K562 (cell line): ENCODE data around the gene RALA. TPM values are rescaled to one million over a fixed set of nuclear protein-coding genes. Genes with fewer than 3 reads are reported as not detected.
A peak's percentile ranks its signal among the peaks of the same experiment; 100 is the strongest.

Experiments used
- ATAC-seq: fragments of 200-7000 bp; cut with Tn5 transposase; 3 replicates; pipeline ENCODE4 v1.9.1; 2020; ENCODE audit warnings: moderate library complexity
- BruUV-seq: library from RNA; stranded (reverse); fragments of 400-500 nt; replicated peaks from 2 replicates; lab custom pipeline; 2021; lab: Mats Ljungman, UMichigan
- CTCF ChIA-PET: fragments of 300-600 bp; formaldehyde crosslinking; extraction: SDS; loops from one replicate; lab custom pipeline; 2021; ENCODE audit warnings: low intra/inter-chr PET ratio; lab: Yijun Ruan, JAX
- POLR2A ChIA-PET: fragments of 300-600, 350-650 bp; sonication (Branson Sonifier 250); formaldehyde crosslinking; extraction: SDS; loops from one replicate; lab custom pipeline; 2021; ENCODE audit warnings: antibody characterized with exemption, inconsistent platforms; lab: Yijun Ruan, JAX
- DNase-seq, 4 experiments: peaks; one replicate each; pipeline versions ENCODE4 v3.0.0 to v3.0.0-alpha.2; 2011 to 2018; ENCODE audit warnings: low spot score in 3 of 4, mixed read lengths in 3 of 4; ENCODE audit errors: extremely low read depth in 1 of 4
- FAIRE-seq: peaks from 2 replicates; lab custom pipeline; 2011; peaks lifted over from hg19 to GRCh38; lab: Jason Lieb, UNC
- H2AFZ ChIP-seq: 2 replicates; pipeline ENCODE4 v1.6.0; 2011; ENCODE audit warnings: low read depth, low read length, control low read depth, inconsistent platforms
- H3K27ac ChIP-seq: fragments of 200-600 bp; 3 replicates; pipeline ENCODE4 v1.8.0; 2011; ENCODE audit warnings: low read depth, mild to moderate bottlenecking, control low read depth, inconsistent platforms, low read length, moderate library complexity, mixed read lengths; ENCODE audit errors: extremely low read depth
- H3K27me3 ChIP-seq, 2 experiments: fragments of 300-600 bp in 1 of 2; 2 replicates in 1 of 2; 3 replicates in 1 of 2; pipeline versions ENCODE4 v1.6.0 to v1.8.0; 2011; ENCODE audit warnings: inconsistent platforms in 2 of 2, low read length in 2 of 2, mild to moderate bottlenecking in 1 of 2, mixed read lengths in 1 of 2, moderate library complexity in 1 of 2; ENCODE audit not compliant: control insufficient read depth in 2 of 2, insufficient read depth in 2 of 2
- H3K36me3 ChIP-seq: fragments of 300-600 bp; 3 replicates; pipeline ENCODE4 v1.8.0; 2011; ENCODE audit warnings: mild to moderate bottlenecking, low read length, inconsistent platforms; ENCODE audit not compliant: control insufficient read depth, insufficient read depth
- H3K4me1 ChIP-seq, 2 experiments: fragments of 200-600 bp in 1 of 2; replicated peaks in 1 of 2; 2 replicates in 1 of 2; 3 replicates in 1 of 2; pipeline versions ENCODE4 v1.5.1 to v1.8.0; 2011; ENCODE audit warnings: inconsistent platforms in 2 of 2, low read length in 2 of 2, mild to moderate bottlenecking in 1 of 2, mixed read lengths in 1 of 2, moderate library complexity in 1 of 2; ENCODE audit not compliant: control insufficient read depth in 2 of 2, insufficient read depth in 2 of 2
- H3K4me2 ChIP-seq: 2 replicates; pipeline ENCODE4 v1.6.1; 2011; ENCODE audit warnings: low read length, control low read depth, inconsistent platforms, mixed read lengths; ENCODE audit not compliant: insufficient read depth
- H3K4me3 ChIP-seq: fragments of 200-600 bp; sonication (generic), shearing (Covaris generic); 2 replicates; pipeline ENCODE4 v1.5.1; 2016; ENCODE audit warnings: control low read depth, inconsistent platforms
- H3K79me2 ChIP-seq: fragments of 200-600 bp; 3 replicates; pipeline ENCODE4 v1.8.0; 2011; ENCODE audit warnings: low read length, inconsistent platforms; ENCODE audit not compliant: control insufficient read depth, insufficient read depth
- H3K9ac ChIP-seq, 2 experiments: 2 replicates each; pipeline versions ENCODE4 v1.6.0 to v1.6.1; 2011; ENCODE audit warnings: low read depth in 2 of 2, low read length in 2 of 2, control low read depth in 1 of 2, inconsistent platforms in 1 of 2, mild to moderate bottlenecking in 1 of 2, mixed read lengths in 1 of 2; ENCODE audit not compliant: insufficient read depth in 1 of 2
- H3K9me1 ChIP-seq: one replicate; pipeline ENCODE4 v1.6.0; 2011; ENCODE audit warnings: inconsistent platforms, mild to moderate bottlenecking, low read length, moderate library complexity; ENCODE audit not compliant: control insufficient read depth, insufficient read depth
- H3K9me3 ChIP-seq: replicated peaks from 2 replicates; pipeline ENCODE4 v1.5.1; 2011; ENCODE audit warnings: low read depth, low read length, inconsistent platforms; ENCODE audit not compliant: control insufficient read depth, insufficient read depth
- H4K20me1 ChIP-seq: replicated peaks from 2 replicates; pipeline ENCODE4 v1.6.1; 2011; ENCODE audit warnings: low read length, inconsistent platforms, mixed read lengths; ENCODE audit not compliant: control insufficient read depth, insufficient read depth
- ARNT ChIP-seq, 2 experiments: fragments of 450-650 bp; IDR thresholded peaks; 2 replicates each; pipeline ENCODE4 v1.6.1; 2016; ENCODE audit warnings: mild to moderate bottlenecking in 1 of 2
- CBX3 ChIP-seq, 2 experiments: IDR thresholded peaks; 1 replicate in 1 of 2; 2 replicates in 1 of 2; pipeline ENCODE4 v1.6.1; 2012; ENCODE audit warnings: inconsistent platforms in 2 of 2, low read length in 2 of 2, borderline replicate concordance in 1 of 2, control low read depth in 1 of 2
- HNRNPLL ChIP-seq: fragments of 200-400 bp; formaldehyde crosslinking; IDR thresholded peaks from 2 replicates; pipeline ENCODE4 v1.6.1; 2017; ENCODE audit warnings: low read length, low read depth, mild to moderate bottlenecking; ENCODE audit not compliant: poor library complexity, severe bottlenecking
- POLR2AphosphoS5 ChIP-seq: IDR thresholded peaks from 2 replicates; pipeline ENCODE4 v1.6.1; 2011; ENCODE audit warnings: mild to moderate bottlenecking, low read depth, low read length, moderate library complexity; ENCODE audit not compliant: control insufficient read depth, insufficient read depth
- ZBTB5 ChIP-seq: fragments of 450-650 bp; IDR thresholded peaks from 2 replicates; pipeline ENCODE4 v1.6.1; 2017; ENCODE audit warnings: antibody characterized with exemption
- ZC3H8 ChIP-seq: fragments of 450-650 bp; IDR thresholded peaks from 2 replicates; pipeline ENCODE4 v1.6.1; 2017
- ZKSCAN1 ChIP-seq: fragments of 150-350 bp; IDR thresholded peaks from 2 replicates; pipeline ENCODE4 v1.6.1; 2016; ENCODE audit warnings: low read depth, low read length
- ZNF282 ChIP-seq: sonication (generic); formaldehyde crosslinking; IDR thresholded peaks from 2 replicates; pipeline ENCODE4 v1.8.1; 2023; ENCODE audit warnings: missing genetic modification reagents
- ZNF41 ChIP-seq: fragments of 250-450 bp; sonication (Bioruptor Pico); conservative IDR thresholded peaks from 2 replicates; pipeline ENCODE4 v1.4.0; 2020; ENCODE audit warnings: mild to moderate bottlenecking
- ZNF785 ChIP-seq: fragments of 250-450 bp; sonication (Bioruptor Pico); IDR thresholded peaks from 2 replicates; pipeline ENCODE4 v1.4.0; 2020; ENCODE audit warnings: mild to moderate bottlenecking
- ZSCAN29 ChIP-seq: fragments of 450-650 bp; IDR thresholded peaks from 2 replicates; pipeline ENCODE4 v1.6.1; 2017
- WGBS: fragments of 100-300 bp; shearing (Covaris generic); methylation state at CpG from one replicate; pipeline ENCODE4 v1.1.6; 2016; ENCODE audit warnings: low coverage, mixed read lengths; ENCODE audit not compliant: insufficient coverage; ENCODE audit errors: missing lambda C conversion rate; 5-methylcytosine and 5-hydroxymethylcytosine counted together
- in situ Hi-C: fragments of 300-500 bp; cut with MboI; formaldehyde crosslinking; loops from 4 replicates; pipeline ENCODE4 v1.15.0; 2018; ENCODE audit warnings: inconsistent platforms, mixed read lengths
- intact Hi-C: fragments of 100-400 bp; cut with micrococcal nuclease; formaldehyde crosslinking; loops from 2 replicates; pipeline ENCODE4 v1.14.2; 2022
- polyA plus RNA-seq, 8 experiments: library from polyadenylated mRNA; depleted of rRNA in 4 of 8; stranded (reverse) in 5 of 8; unstranded in 3 of 8; fragments of >200 nt; fragmentation: Nextera tagmentation in 2 of 8; fragmentation: Illumina TruSeq in 1 of 8; extraction: Ambion mirVana in 2 of 8; extraction: Trizol in 1 of 8; gene quantifications; 2 replicates each; pipeline versions ENCODE4 v1.2.1 to v1.2.3, GENCODE V29; 2011 to 2014; ENCODE audit warnings: inconsistent platforms in 1 of 8, missing spikeins in 1 of 8
- total RNA-seq, 7 experiments: library from RNA; depleted of rRNA in 6 of 7; stranded (reverse); fragments of >200 nt in 6 of 7; fragmentation: Illumina TruSeq in 2 of 7; extraction: Trizol in 2 of 7; gene quantifications; 2 replicates each; pipeline versions ENCODE4 v1.2.1 to v1.2.3, GENCODE V29; 2011 to 2021; ENCODE audit warnings: low replicate concordance in 1 of 7
- TF ChIP-seq, protein P1 (sequence below): fragments of 450-650 bp; IDR thresholded peaks from 2 replicates; pipeline ENCODE4 v1.6.1; 2014; ENCODE audit warnings: low read depth, mild to moderate bottlenecking, moderate library complexity, borderline replicate concordance

The RALA gene
- total and polyA plus RNA-seq, 9 of the 15 experiments (the other 6 are each of a cell fraction or from before 2014, with no cell fraction given): 7.2 to 28.0 (median 25.7) TPM

DNA sequence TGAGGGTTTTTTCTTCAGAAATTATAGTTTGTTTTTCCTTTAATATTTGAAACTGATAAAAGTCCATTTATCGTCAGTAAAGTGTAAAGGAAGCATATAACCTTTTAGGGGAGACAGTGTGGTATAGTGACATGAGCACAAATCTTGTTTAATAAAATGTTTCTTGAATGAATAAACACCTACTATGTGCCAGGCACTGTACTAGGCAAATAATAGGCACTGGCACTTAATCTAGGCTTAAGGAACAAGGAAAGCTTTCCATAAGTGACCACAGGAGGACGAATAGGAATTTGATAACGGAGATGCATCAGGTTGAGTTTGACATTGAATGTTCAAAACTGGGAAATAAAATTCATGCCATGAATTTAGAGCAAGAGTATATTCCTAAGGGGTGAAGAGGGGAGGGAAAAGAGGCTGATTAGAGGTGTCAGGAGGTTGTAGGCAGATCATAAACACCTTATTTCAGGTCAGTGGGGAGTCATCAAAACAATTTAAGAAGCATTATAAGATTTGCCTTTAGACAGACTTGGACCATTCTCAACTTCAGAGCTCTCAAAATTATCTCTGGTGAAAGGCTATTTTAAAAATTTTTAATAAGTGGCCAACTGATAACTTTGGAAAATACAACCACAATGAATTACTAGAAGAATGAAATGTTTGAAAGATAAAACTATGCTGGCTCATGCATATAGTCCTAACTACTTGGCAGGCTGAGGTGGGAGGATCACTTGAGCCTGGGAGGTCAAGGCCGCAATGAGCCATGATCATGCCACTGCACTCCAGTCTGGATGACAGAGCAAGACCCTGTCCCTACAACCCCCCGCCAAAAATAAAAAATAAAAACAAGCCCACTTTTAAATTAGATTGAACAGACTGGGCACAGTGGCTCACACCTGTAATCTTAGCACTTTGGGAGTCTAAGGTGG is 22.4 kb downstream of the RALA start:
- 68% methylated on average over 5 of the region's 5 CpGs for WGBS
- no TSS peak for BruUV-seq
- Histone ChIP-seq H3K9ac (no peak overlapping the region), H3K27ac (no peak overlapping the region), H3K27me3 (no peaks in the 10 kb centered on the region), H3K4me1 (peaks cover 0 to 11% of the 10 kb centered on the region in 2 experiments; a peak in 2 of 5 replicates), H3K79me2 (peaks cover 46% of the 10 kb centered on the region), H3K36me3 (no peaks in the 10 kb centered on the region; the same call in 1 of the 3 replicates), H3K9me3 (no peaks in the 10 kb centered on the region), H3K4me3 (no peak overlapping the region), H3K9me1 (no peaks in the 10 kb centered on the region), H4K20me1 (no peaks in the 10 kb centered on the region; the same call in 1 of the 2 replicates), H3K4me2 (no peak overlapping the region), H2AFZ (no peak overlapping the region)
- ChIA-PET POLR2A (no interaction called here), CTCF (no interaction called here)
- FAIRE-seq: no peak
- ATAC-seq: no peak
- in situ Hi-C loops (no loop called here), intact Hi-C loops (no loop called here)
- TF ChIP-seq ZKSCAN1: peak; percentile 89
- TF ChIP-seq HNRNPLL: no peak
- no peak for DNase-seq

DNA sequence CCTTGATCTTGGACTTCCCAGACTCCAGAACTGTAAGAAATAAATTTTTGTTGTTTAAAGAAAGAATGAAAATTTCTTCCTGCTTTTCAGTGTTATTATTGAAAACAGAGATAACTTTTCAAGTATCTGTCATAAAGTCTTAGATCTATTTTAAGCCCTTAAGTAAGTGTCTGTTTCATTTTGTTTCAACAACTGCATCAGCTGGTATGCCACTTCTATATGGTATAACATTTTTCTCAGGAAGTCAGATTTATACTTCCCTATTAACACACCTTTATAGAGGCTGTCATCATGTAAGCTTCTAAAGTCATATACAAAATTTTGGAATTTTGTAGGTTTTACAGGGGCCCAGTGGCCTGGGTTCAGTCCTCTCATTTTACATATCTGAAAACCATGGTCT is 24.4 kb downstream of the RALA start:
- BruUV-seq: no TSS peak
- Histone ChIP-seq H3K9me3 (no peaks in the 10 kb centered on the region), H3K36me3 (no peaks in the 10 kb centered on the region; the same call in 1 of the 3 replicates), H3K9me1 (no peaks in the 10 kb centered on the region), H3K79me2 (peaks cover 27% of the 10 kb centered on the region), H3K4me2 (no peak overlapping the region), H2AFZ (no peak overlapping the region), H3K27me3 (no peaks in the 10 kb centered on the region), H4K20me1 (no peaks in the 10 kb centered on the region; the same call in 1 of the 2 replicates), H3K27ac (no peak overlapping the region), H3K4me3 (no peak overlapping the region), H3K9ac (no peak overlapping the region), H3K4me1 (peaks cover 0 to 1% of the 10 kb centered on the region in 2 experiments; a peak in 2 of 5 replicates)
- in situ Hi-C loops: no loop called here
- ChIA-PET CTCF (no interaction called here), POLR2A (interaction anchor here (0.9 kb wide), 1 partner anchor 34 kb away, joined by 3 read pairs; no protein-coding TSS in a partner anchor)
- ATAC-seq: no peak
- DNase-seq: no peak
- no peak for FAIRE-seq
- intact Hi-C loops: no loop called here
- TF ChIP-seq CBX3 (IDR thresholded peaks at IDR 0.05; ENCODE audit: borderline replicate concordance in 1 of 2, low read length in 2 of 2) (no peak), ZSCAN29 (no peak), ZBTB5 (no peak), ZC3H8 (no peak), ZNF785 (no peak), ZNF41 (CRISPR knock-in tag) (no peak), ZNF282 (CRISPR knock-in tag) (no peak), POLR2AphosphoS5 (no peak), ARNT (IDR thresholded peaks at IDR 0.05) (no peak)
- TF ChIP-seq, protein P1, sequence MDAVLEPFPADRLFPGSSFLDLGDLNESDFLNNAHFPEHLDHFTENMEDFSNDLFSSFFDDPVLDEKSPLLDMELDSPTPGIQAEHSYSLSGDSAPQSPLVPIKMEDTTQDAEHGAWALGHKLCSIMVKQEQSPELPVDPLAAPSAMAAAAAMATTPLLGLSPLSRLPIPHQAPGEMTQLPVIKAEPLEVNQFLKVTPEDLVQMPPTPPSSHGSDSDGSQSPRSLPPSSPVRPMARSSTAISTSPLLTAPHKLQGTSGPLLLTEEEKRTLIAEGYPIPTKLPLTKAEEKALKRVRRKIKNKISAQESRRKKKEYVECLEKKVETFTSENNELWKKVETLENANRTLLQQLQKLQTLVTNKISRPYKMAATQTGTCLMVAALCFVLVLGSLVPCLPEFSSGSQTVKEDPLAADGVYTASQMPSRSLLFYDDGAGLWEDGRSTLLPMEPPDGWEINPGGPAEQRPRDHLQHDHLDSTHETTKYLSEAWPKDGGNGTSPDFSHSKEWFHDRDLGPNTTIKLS: no peak
